ENCODE data around the gene GCN1. TPM values are rescaled to one million over a fixed set of nuclear protein-coding genes. Genes with fewer than 3 reads are reported as not detected.

GCN1 gene
- polyA plus RNA-seq, 3 donors, result 5.0 to 22.1 (median 8.3) TPM

DNA sequence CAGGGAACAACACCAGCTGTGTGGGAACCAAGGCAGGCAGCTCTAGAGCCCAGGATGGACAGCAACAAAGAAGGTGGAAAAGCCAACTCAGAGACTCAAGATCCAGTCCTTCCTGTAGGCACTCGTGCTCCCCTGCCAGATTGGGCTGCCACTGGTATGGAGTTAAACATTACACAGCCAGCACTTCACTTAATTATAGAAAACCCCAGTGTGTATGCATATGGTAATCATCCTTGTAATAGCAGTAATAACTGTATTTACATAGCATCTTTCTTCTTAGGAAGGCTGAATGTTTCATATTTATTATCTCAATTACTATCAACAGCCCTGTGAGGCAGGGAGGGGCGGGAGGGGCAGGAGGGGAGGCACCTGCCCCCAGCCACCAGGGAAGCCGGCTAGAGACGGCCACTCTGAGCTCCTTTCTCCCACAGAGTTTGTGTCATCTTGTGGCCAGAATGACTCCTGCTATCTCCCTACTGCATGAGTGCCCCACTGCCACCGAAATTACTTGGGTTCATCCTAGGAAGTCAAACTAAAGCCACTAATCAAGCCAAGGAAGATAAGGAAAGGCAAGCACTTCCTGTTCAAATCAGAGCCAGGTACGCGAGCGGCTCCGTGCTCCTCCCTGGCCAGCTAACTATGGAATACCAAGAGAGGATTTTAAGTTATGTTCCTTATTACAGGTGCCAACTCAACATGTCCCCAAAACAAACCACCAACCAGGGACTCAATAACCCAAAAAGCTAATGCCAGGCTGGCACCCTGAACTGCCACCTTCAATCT is 62.3 kb downstream of the GCN1 start:
- Histone ChIP-seq H3K27ac (ENCODE audit: low read depth in 1 of 2, low read length in 2 of 2) (no peak overlapping the region), H3K36me3 (replicated peaks in 1 of 2; ENCODE audit: control insufficient read depth in 1 of 2, insufficient read depth in 2 of 2, low read length in 2 of 2) (peaks cover 93 to 100% of the 10 kb centered on the region in 2 donors), H3K9me3 (replicated peaks in 1 of 2; ENCODE audit: control insufficient read depth in 1 of 2, insufficient read depth in 1 of 2, low read length in 2 of 2) (no peaks in the 10 kb centered on the region), H3K4me2 (replicated peaks; ENCODE audit: extremely low read depth, low read length, poor library complexity, severe bottlenecking) (no peak overlapping the region), H3K4me1 (ENCODE audit: control insufficient read depth in 1 of 2, insufficient read depth in 2 of 2, low read length in 2 of 2) (peaks cover 4 to 5% of the 10 kb centered on the region in 2 donors), H2AFZ (ENCODE audit: insufficient read depth, low read depth, low read length, poor library complexity, severe bottlenecking) (no peak overlapping the region), H3K27me3 (ENCODE audit: control insufficient read depth in 2 of 2, insufficient read depth in 2 of 2, low read length in 2 of 2) (no peaks in the 10 kb centered on the region), H3K4me3 (replicated peaks in 1 of 3; ENCODE audit: low read depth in 2 of 3, low read length in 3 of 3) (no peak overlapping the region), H3K79me2 (ENCODE audit: insufficient read depth, low read length) (no peaks in the 10 kb centered on the region), H4K20me1 (ENCODE audit: insufficient read depth, low read length) (peaks cover 20% of the 10 kb centered on the region), H3K9ac (ENCODE audit: insufficient read depth, low read length, poor library complexity, severe bottlenecking) (no peak overlapping the region)
- Mint-ChIP-seq H3K9me3 (no peaks in the 10 kb centered on the region), H3K27ac (peak overlapping the region in 1 of 7 donors; percentile 46), H3K36me3 (peaks cover 95 to 99% of the 10 kb centered on the region in 2 donors), H3K27me3 (ENCODE audit: low read depth in 3 of 3) (peaks cover 0 to 4% (median 0%) of the 10 kb centered on the region in 3 donors), H3K4me3 (no peak overlapping the region), H3K4me1 (peaks cover 7% of the 10 kb centered on the region)
- TF ChIP-seq, protein P1, sequence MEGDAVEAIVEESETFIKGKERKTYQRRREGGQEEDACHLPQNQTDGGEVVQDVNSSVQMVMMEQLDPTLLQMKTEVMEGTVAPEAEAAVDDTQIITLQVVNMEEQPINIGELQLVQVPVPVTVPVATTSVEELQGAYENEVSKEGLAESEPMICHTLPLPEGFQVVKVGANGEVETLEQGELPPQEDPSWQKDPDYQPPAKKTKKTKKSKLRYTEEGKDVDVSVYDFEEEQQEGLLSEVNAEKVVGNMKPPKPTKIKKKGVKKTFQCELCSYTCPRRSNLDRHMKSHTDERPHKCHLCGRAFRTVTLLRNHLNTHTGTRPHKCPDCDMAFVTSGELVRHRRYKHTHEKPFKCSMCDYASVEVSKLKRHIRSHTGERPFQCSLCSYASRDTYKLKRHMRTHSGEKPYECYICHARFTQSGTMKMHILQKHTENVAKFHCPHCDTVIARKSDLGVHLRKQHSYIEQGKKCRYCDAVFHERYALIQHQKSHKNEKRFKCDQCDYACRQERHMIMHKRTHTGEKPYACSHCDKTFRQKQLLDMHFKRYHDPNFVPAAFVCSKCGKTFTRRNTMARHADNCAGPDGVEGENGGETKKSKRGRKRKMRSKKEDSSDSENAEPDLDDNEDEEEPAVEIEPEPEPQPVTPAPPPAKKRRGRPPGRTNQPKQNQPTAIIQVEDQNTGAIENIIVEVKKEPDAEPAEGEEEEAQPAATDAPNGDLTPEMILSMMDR (IDR thresholded peaks at IDR 0.05), result no peak
- WGBS (ENCODE audit: insufficient coverage), result 86% methylated on average over 2 of the region's 9 CpGs
- intact Hi-C loops (cut with micrococcal nuclease), result no loop called here
- no peak for DNase-seq

GRCh38 chr12:120131116-120131515 is 63.4 kb downstream of the GCN1 start:
- intact Hi-C loops (cut with micrococcal nuclease), result no loop called here
- peaks cover 30% of the 10 kb centered on the region for H4K20me1 ChIP-seq (ENCODE audit: insufficient read depth, low read length)
- no peak overlapping the region for H3K4me3 Mint-ChIP-seq
- no peak overlapping the region for H3K9ac ChIP-seq (ENCODE audit: insufficient read depth, low read length, poor library complexity, severe bottlenecking)
- H3K27ac Mint-ChIP-seq, result no peak overlapping the region
- H3K9me3 Mint-ChIP-seq, result peaks cover 0 to 2% (median 0%) of the 10 kb centered on the region in 7 donors
- WGBS (ENCODE audit: insufficient coverage), result 97% methylated on average over 15 of the region's 15 CpGs
- no peak overlapping the region for H3K4me3 ChIP-seq (replicated peaks in 1 of 3; ENCODE audit: low read depth in 2 of 3, low read length in 3 of 3)
- H3K9me3 ChIP-seq (replicated peaks in 1 of 2; ENCODE audit: control insufficient read depth in 1 of 2, insufficient read depth in 1 of 2, low read length in 2 of 2), result no peaks in the 10 kb centered on the region
- no peak overlapping the region for H3K27ac ChIP-seq (ENCODE audit: low read depth in 1 of 2, low read length in 2 of 2)
- no peak overlapping the region for H3K4me2 ChIP-seq (replicated peaks; ENCODE audit: extremely low read depth, low read length, poor library complexity, severe bottlenecking)
- TF ChIP-seq, protein P1 (IDR thresholded peaks at IDR 0.05), result no peak
- peaks cover 16% of the 10 kb centered on the region in 2 donors for H3K4me1 ChIP-seq (ENCODE audit: control insufficient read depth in 1 of 2, insufficient read depth in 2 of 2, low read length in 2 of 2)
- no peak for DNase-seq
- H3K36me3 ChIP-seq (replicated peaks in 1 of 2; ENCODE audit: control insufficient read depth in 1 of 2, insufficient read depth in 2 of 2, low read length in 2 of 2), result peaks cover 82 to 90% of the 10 kb centered on the region in 2 donors
- peaks cover 18% of the 10 kb centered on the region for H3K4me1 Mint-ChIP-seq
- H3K36me3 Mint-ChIP-seq, result peaks cover 89 to 94% of the 10 kb centered on the region in 2 donors
- peaks cover 0 to 4% (median 0%) of the 10 kb centered on the region in 3 donors for H3K27me3 Mint-ChIP-seq (ENCODE audit: low read depth in 3 of 3)
- no peaks in the 10 kb centered on the region for H3K79me2 ChIP-seq (ENCODE audit: insufficient read depth, low read length)
- H2AFZ ChIP-seq (ENCODE audit: insufficient read depth, low read depth, low read length, poor library complexity, severe bottlenecking), result no peak overlapping the region
- no peaks in the 10 kb centered on the region for H3K27me3 ChIP-seq (ENCODE audit: control insufficient read depth in 2 of 2, insufficient read depth in 2 of 2, low read length in 2 of 2)
